ENCODE data around the gene GPATCH4. TPM values are rescaled to one million over a fixed set of nuclear protein-coding genes. Genes with fewer than 3 reads are reported as not detected.

Gene GPATCH4
- total and polyA plus RNA-seq, 2 of the 4 experiments (the other 2 are of a cell fraction): 32.6 to 41.8 TPM

GRCh38 chr1:156591432-156592157, 9.7 kb downstream of the GPATCH4 start, which contains the start of gene NAXE:
NAXE (plus strand) TSS chr1:156591776; CDS start chr1:156591805, 29 bp downstream.
- Histone ChIP-seq H3K9me1 (ENCODE audit: insufficient read depth, low read length) (peaks cover 10% of the 10 kb centered on the region), H2AK9ac (replicated peaks; ENCODE audit: low read depth, low read length, poor library complexity) (peak within 1 kb of the TSS; percentile 63), H3K4ac (ENCODE audit: low read depth, low read length) (peak within 1 kb of the TSS; percentile 97), H4K20me1 (ENCODE audit: insufficient read depth, low read length) (no peaks in the 10 kb centered on the region), H2AK5ac (ENCODE audit: low read depth, low read length) (peak within 1 kb of the TSS; percentile 84), H3K36me3 (ENCODE audit: control insufficient read depth, insufficient read depth, low read length) (peaks cover 20% of the 10 kb centered on the region), H4K91ac (ENCODE audit: insufficient read depth, low read depth, low read length) (peak within 1 kb of the TSS; percentile 90), H3K56ac (ENCODE audit: extremely low read depth, insufficient read depth, low read length) (peak within 1 kb of the TSS; percentile 82), H3K79me1 (ENCODE audit: low read depth in 1 of 2, low read length in 2 of 2) (peaks cover 11 to 24% of the 10 kb centered on the region in 2 experiments), H3K9me3 (ENCODE audit: control insufficient read depth, insufficient read depth, low read length) (no peaks in the 10 kb centered on the region), H3K23ac (ENCODE audit: low read depth, low read length) (peak within 1 kb of the TSS; percentile 95), H2BK120ac (ENCODE audit: low read depth, low read length) (peak within 1 kb of the TSS; percentile 66), H3K4me1 (ENCODE audit: control insufficient read depth, insufficient read depth, low read length) (peaks cover 3% of the 10 kb centered on the region; the same call in 1 of the 2 replicates), H3K27me3 (ENCODE audit: control insufficient read depth, insufficient read depth, low read length) (peaks cover under 1% of the 10 kb centered on the region; the same call in 1 of the 2 replicates), H3K14ac (replicated peaks; ENCODE audit: low read depth, low read length) (peak within 1 kb of the TSS; percentile 99), H2AFZ (replicated peaks; ENCODE audit: low read length, poor library complexity) (peak within 1 kb of the TSS; percentile 96), H2BK20ac (ENCODE audit: low read depth, low read length) (peak within 1 kb of the TSS; percentile 28; the same call in 1 of the 2 replicates), H3K9ac (ENCODE audit: low read depth, low read length) (peak within 1 kb of the TSS; percentile 74), H3K4me3 (ENCODE audit: insufficient read depth, low read depth, low read length) (peak within 1 kb of the TSS; percentile 78), H3K18ac (ENCODE audit: low read depth, low read length) (peak within 1 kb of the TSS; percentile 95), H3K4me2 (ENCODE audit: low read depth, low read length) (peak within 1 kb of the TSS; percentile 94), H4K5ac (ENCODE audit: low read depth, low read length) (peak within 1 kb of the TSS; percentile 97), H3K27ac (ENCODE audit: insufficient read depth, low read length) (peak within 1 kb of the TSS; percentile 67), H2BK5ac (ENCODE audit: low read depth, low read length, poor library complexity, severe bottlenecking) (peak within 1 kb of the TSS; percentile 74), H4K8ac (ENCODE audit: low read depth in 2 of 2, low read length in 2 of 2) (peak within 1 kb of the TSS; percentile 97 to 100), H2BK15ac (ENCODE audit: low read depth, low read length) (no peak within 1 kb of the TSS)
- ChIA-PET POLR2A (ENCODE audit: unreplicated experiment) (no interaction called here), CTCF (interaction anchor here (0.8 to 1.6 kb wide), 3 partner anchors 11 to 206 kb away, joined by 3 to 5 read pairs (median 3); no protein-coding TSS in a partner anchor)
- intact Hi-C loops (cut with micrococcal nuclease) (loop anchor here (5.0 kb wide), 1 partner anchor 109 kb away; no protein-coding TSS in a partner anchor), in situ Hi-C loops (cut with MboI; ENCODE audit: low sequenced_read_pairs) (no loop called here), dilution Hi-C loops (cut with HindIII; ENCODE audit: low sequenced_read_pairs, unreplicated experiment) (no loop called here)
- peak; percentile 99 for ATAC-seq (ENCODE audit: low read depth)
- BruUV-seq (replicated peaks): TSS peak; percentile 55
- DNase-seq: peak; percentile 41
- WGBS, 2 experiments (ENCODE audit: extremely low coverage in 2 of 2, insufficient read length in 1 of 2): 0% methylated on average over 25 of the region's 60 CpGs; no CpG with 5 or more reads in 1 of the 2 experiments
- no peak for TF ChIP-seq MAFK (IDR thresholded peaks at IDR 0.05; ENCODE audit: low read depth, low read length)
- TF ChIP-seq MXI1 (IDR thresholded peaks at IDR 0.05; ENCODE audit: borderline replicate concordance, low read depth, low read length): peak; percentile 73; the same call in 1 of the 2 replicates
- no peak for TF ChIP-seq RAD21 (IDR thresholded peaks at IDR 0.05; ENCODE audit: low read length)
- no peak for TF ChIP-seq RCOR1 (IDR thresholded peaks at IDR 0.05; ENCODE audit: insufficient replicate concordance, low read length)
- TF ChIP-seq FOS (IDR thresholded peaks at IDR 0.05; ENCODE audit: low read depth, low read length): no peak
- TF ChIP-seq ELK1 (IDR thresholded peaks at IDR 0.05; ENCODE audit: borderline replicate concordance, low read depth, low read length): no peak
- no peak; the same call in 1 of the 2 replicates for TF ChIP-seq USF2 (IDR thresholded peaks at IDR 0.05; ENCODE audit: low read depth, low read length)
- no peak for TF ChIP-seq CTCF (conservative IDR thresholded peaks at IDR 0.05; ENCODE audit: low read depth, low read length)
- no peak for TF ChIP-seq RFX5 (IDR thresholded peaks at IDR 0.05; ENCODE audit: low read depth, low read length)
- peak; percentile 69; the same call in 1 of the 2 replicates for TF ChIP-seq POLR2A (IDR thresholded peaks at IDR 0.05; ENCODE audit: low read depth, low read length)
- no peak for TF ChIP-seq MAZ (IDR thresholded peaks at IDR 0.05; ENCODE audit: borderline replicate concordance, low read depth, low read length)
- no peak for TF ChIP-seq CEBPB (IDR thresholded peaks at IDR 0.05; ENCODE audit: low read depth, low read length)
- TF ChIP-seq NFE2L2 (IDR thresholded peaks at IDR 0.05; ENCODE audit: low read depth, low read length): no peak
- TF ChIP-seq BHLHE40 (IDR thresholded peaks at IDR 0.05; ENCODE audit: low read depth, low read length): 0 out of 2 replicates have a peak, but pooled peaks have one; percentile 9

Data from IMR-90 (cell line).